ENCODE data around the gene GCDH.
"Not testable (repeated sequence)": the region's sequence is repeated elsewhere in the genome, so short reads cannot be mapped to it uniquely, and the experiment has no call there.

GCDH gene

GRCh38 chr19:12890787-12891552, at the start of gene GCDH:
Gene GCDH (plus strand): TSS chr19:12891160. CDS start chr19:12891305, 145 bp downstream.
- peak; percentile 99 for DNase-seq

GRCh38 chr19:12842511-12842910, 48.4 kb upstream of the GCDH start:
- DNase-seq, result no peak

- DNase-seq, result no peak
These were observed 47.6 kb upstream of the GCDH start for GRCh38 chr19:12843328-12843727.

- DNase-seq, result no peak
These were observed 46.8 kb upstream of the GCDH start for GRCh38 chr19:12843999-12844732.

- DNase-seq, result not testable (repeated sequence)
These were observed 44.3 kb upstream of the GCDH start for GRCh38 chr19:12846613-12847012.

GRCh38 chr19:12847159-12848139, 43.5 kb upstream of the GCDH start:
- DNase-seq, result peak; percentile 82

- DNase-seq, result no peak
These were observed 34.3 kb upstream of the GCDH start for GRCh38 chr19:12856653-12857052.

GRCh38 chr19:12858041-12858928, 32.7 kb upstream of the GCDH start:
- DNase-seq, result no peak

- no peak for DNase-seq
These were observed 31.4 kb upstream of the GCDH start for GRCh38 chr19:12859546-12859945.

GRCh38 chr19:12864143-12864542, 26.8 kb upstream of the GCDH start:
- DNase-seq, result no peak

- no peak for DNase-seq
These were observed 25.9 kb upstream of the GCDH start for GRCh38 chr19:12864721-12865715.

- DNase-seq, result no peak
These were observed 25.1 kb upstream of the GCDH start for GRCh38 chr19:12865746-12866415.

GRCh38 chr19:12866416-12867119, 24.4 kb upstream of the GCDH start:
- no peak for DNase-seq

GRCh38 chr19:12867120-12868099, 23.6 kb upstream of the GCDH start:
- peak; percentile 62 for DNase-seq

GRCh38 chr19:12868540-12869112, 22.3 kb upstream of the GCDH start:
- DNase-seq, result no peak

- no peak for DNase-seq
These were observed 19.3 kb upstream of the GCDH start for GRCh38 chr19:12871681-12872080.

- DNase-seq, result no peak
These were observed 18.7 kb upstream of the GCDH start for GRCh38 chr19:12872255-12872654.

Data from CD4-positive, alpha-beta T cell treated with Interleukin-21 for 1 hour (primary cell).